IMR-90 (cell line): Measurements from ENCODE around the gene SNRNP70. TPM values are rescaled to one million over a fixed set of nuclear protein-coding genes. Genes with fewer than 3 reads are reported as not detected.
A peak's percentile ranks its signal among the peaks of the same experiment; 100 is the strongest.
"Not testable (repeated sequence)": the region's sequence is repeated elsewhere in the genome, so short reads cannot be mapped to it uniquely, and the experiment has no call there.

ENCODE experiments used
- ATAC-seq: fragments of 200-7000 bp; cut with Tn5 transposase; 2 replicates; pipeline ENCODE4 v1.9.1; 2020; ENCODE audit warnings: low read depth, mild to moderate bottlenecking, moderate library complexity
- BruUV-seq: library from RNA; stranded (reverse); fragments of 400-500 nt; replicated peaks from 2 replicates; lab custom pipeline; 2021; lab: Mats Ljungman, UMichigan
- CTCF ChIA-PET: fragments of 300-600 bp; formaldehyde crosslinking; extraction: SDS; loops from one replicate; lab custom pipeline; 2021; ENCODE audit warnings: antibody characterized with exemption; lab: Yijun Ruan, JAX
- POLR2A ChIA-PET: fragments of 300-600 bp; sonication (Branson Sonifier 250); formaldehyde crosslinking; loops from one replicate; lab custom pipeline; 2022; ENCODE audit warnings: antibody characterized with exemption; ENCODE audit not compliant: unreplicated experiment; lab: Charles Lee
- DNase-seq: peaks from one replicate; pipeline ENCODE4 v3.0.0; 2013
- H2AFZ ChIP-seq: replicated peaks from 2 replicates; pipeline ENCODE3; 2013; ENCODE audit warnings: low read length, mild to moderate bottlenecking; ENCODE audit not compliant: poor library complexity
- H2AK5ac ChIP-seq: 2 replicates; pipeline ENCODE4 v1.6.1; 2013; ENCODE audit warnings: low read depth, low read length, inconsistent platforms
- H2AK9ac ChIP-seq: replicated peaks from 2 replicates; pipeline ENCODE3; 2013; ENCODE audit warnings: mild to moderate bottlenecking, low read depth, low read length, moderate library complexity; ENCODE audit not compliant: poor library complexity
- H2BK120ac ChIP-seq: 2 replicates; pipeline ENCODE4 v1.6.1; 2013; ENCODE audit warnings: low read depth, low read length, inconsistent platforms
- H2BK15ac ChIP-seq: 3 replicates; pipeline ENCODE4 v1.6.1; 2013; ENCODE audit warnings: low read depth, low read length, inconsistent platforms
- H2BK20ac ChIP-seq: 2 replicates; pipeline ENCODE4 v1.6.1; 2013; ENCODE audit warnings: low read depth, mild to moderate bottlenecking, inconsistent platforms, low read length, moderate library complexity
- H2BK5ac ChIP-seq: 2 replicates; pipeline ENCODE4 v1.6.1; 2013; ENCODE audit warnings: mild to moderate bottlenecking, low read depth, low read length, inconsistent platforms; ENCODE audit not compliant: poor library complexity, severe bottlenecking
- H3K14ac ChIP-seq: replicated peaks from 2 replicates; pipeline ENCODE4 v1.6.1; 2013; ENCODE audit warnings: low read depth, low read length, inconsistent platforms
- H3K18ac ChIP-seq: 2 replicates; pipeline ENCODE4 v1.6.1; 2013; ENCODE audit warnings: low read depth, low read length, control low read depth
- H3K23ac ChIP-seq: 2 replicates; pipeline ENCODE4 v1.6.1; 2013; ENCODE audit warnings: low read depth, low read length, inconsistent platforms
- H3K27ac ChIP-seq: 2 replicates; pipeline ENCODE4 v1.5.1; 2013; ENCODE audit warnings: mild to moderate bottlenecking, control low read depth, low read length; ENCODE audit not compliant: insufficient read depth
- H3K27me3 ChIP-seq: 2 replicates; pipeline ENCODE4 v1.6.1; 2013; ENCODE audit warnings: low read length; ENCODE audit not compliant: control insufficient read depth, insufficient read depth
- H3K36me3 ChIP-seq: 2 replicates; pipeline ENCODE4 v1.6.1; 2013; ENCODE audit warnings: low read length, mixed read lengths; ENCODE audit not compliant: control insufficient read depth, insufficient read depth
- H3K4ac ChIP-seq: 2 replicates; pipeline ENCODE4 v1.6.1; 2013; ENCODE audit warnings: low read depth, low read length, inconsistent platforms
- H3K4me1 ChIP-seq: 2 replicates; pipeline ENCODE4 v1.6.1; 2013; ENCODE audit warnings: low read length, mixed read lengths; ENCODE audit not compliant: control insufficient read depth, insufficient read depth
- H3K4me2 ChIP-seq: 2 replicates; pipeline ENCODE4 v1.6.1; 2013; ENCODE audit warnings: low read depth, mild to moderate bottlenecking, control low read depth, low read length, moderate library complexity
- H3K4me3 ChIP-seq: 2 replicates; pipeline ENCODE4 v1.5.1; 2013; ENCODE audit warnings: low read depth, mild to moderate bottlenecking, control low read depth, low read length, moderate library complexity; ENCODE audit not compliant: insufficient read depth
- H3K56ac ChIP-seq: 2 replicates; pipeline ENCODE4 v1.6.1; 2013; ENCODE audit warnings: low read length, inconsistent platforms; ENCODE audit not compliant: insufficient read depth; ENCODE audit errors: extremely low read depth
- H3K79me1 ChIP-seq, 2 experiments: 2 replicates each; pipeline ENCODE4 v1.6.1; 2013; ENCODE audit warnings: low read length in 2 of 2, inconsistent platforms in 1 of 2, low read depth in 1 of 2
- H3K9ac ChIP-seq: 2 replicates; pipeline ENCODE4 v1.6.1; 2013; ENCODE audit warnings: low read depth, low read length, control low read depth
- H3K9me1 ChIP-seq: 2 replicates; pipeline ENCODE4 v1.6.1; 2013; ENCODE audit warnings: low read length, inconsistent platforms; ENCODE audit not compliant: insufficient read depth
- H3K9me3 ChIP-seq: 2 replicates; pipeline ENCODE4 v1.6.1; 2013; ENCODE audit warnings: low read length; ENCODE audit not compliant: control insufficient read depth, insufficient read depth
- H4K20me1 ChIP-seq: 2 replicates; pipeline ENCODE4 v1.6.1; 2013; ENCODE audit warnings: low read length, inconsistent platforms; ENCODE audit not compliant: insufficient read depth
- H4K5ac ChIP-seq: 2 replicates; pipeline ENCODE4 v1.6.1; 2013; ENCODE audit warnings: mild to moderate bottlenecking, low read depth, low read length, control low read depth
- H4K8ac ChIP-seq, 2 experiments: 2 replicates each; pipeline ENCODE4 v1.6.1; 2013; ENCODE audit warnings: low read depth in 2 of 2, low read length in 2 of 2, control low read depth in 1 of 2, inconsistent platforms in 1 of 2
- H4K91ac ChIP-seq: 2 replicates; pipeline ENCODE4 v1.6.1; 2013; ENCODE audit warnings: low read depth, low read length, inconsistent platforms; ENCODE audit not compliant: insufficient read depth
- BHLHE40 ChIP-seq: fragments of 150-350 bp; IDR thresholded peaks from 2 replicates; pipeline ENCODE4 v1.6.1; 2016; ENCODE audit warnings: mild to moderate bottlenecking, low read depth, low read length
- FOS ChIP-seq: fragments of 150-350 bp; IDR thresholded peaks from 2 replicates; pipeline ENCODE4 v1.6.1; 2016; ENCODE audit warnings: low read depth, low read length
- WGBS, 2 experiments: methylation state at CpG; one replicate each; pipeline versions ENCODE4 v1.1.5 to v1.1.7; 2013; ENCODE audit warnings: missing lambda C conversion rate in 2 of 2; ENCODE audit not compliant: insufficient read length in 1 of 2; ENCODE audit errors: extremely low coverage in 2 of 2; 5-methylcytosine and 5-hydroxymethylcytosine counted together
- dilution Hi-C: fragments of 300-500 bp; cut with HindIII; formaldehyde crosslinking; loops from one replicate; pipeline ENCODE4 v1.14.3; 2018; ENCODE audit warnings: low sequenced_read_pairs; ENCODE audit not compliant: unreplicated experiment
- in situ Hi-C: fragments of 300-500 bp; cut with MboI; formaldehyde crosslinking; loops from 3 replicates; pipeline ENCODE4 v1.14.3; 2019; ENCODE audit warnings: low sequenced_read_pairs, inconsistent platforms, mixed read lengths
- intact Hi-C: fragments of 100-400 bp; cut with micrococcal nuclease; formaldehyde crosslinking; loops from 2 replicates; pipeline ENCODE4 v1.10.0; 2022
- polyA plus RNA-seq, 3 experiments: library from polyadenylated mRNA; depleted of rRNA; stranded (reverse); fragments of >200 nt; gene quantifications; 2 replicates each; pipeline ENCODE4 v1.2.3, GENCODE V29; 2012; ENCODE audit warnings: low replicate concordance in 1 of 3
- total RNA-seq: library from RNA; depleted of rRNA; stranded (reverse); fragments of >200 nt; gene quantifications from 2 replicates; pipeline ENCODE4 v1.2.3, GENCODE V29; 2012

The SNRNP70 gene
- total and polyA plus RNA-seq, 2 of the 4 experiments (the other 2 are of a cell fraction) = 72.8 to 200 TPM

GRCh38 chr19:49050376-49051033 is 34.7 kb upstream of the SNRNP70 start:
- TF ChIP-seq FOS = peak; percentile 72
- TF ChIP-seq BHLHE40 = peak; percentile 73
- H3K4me1 ChIP-seq, H3K14ac ChIP-seq, H3K56ac ChIP-seq, H3K27me3 ChIP-seq, H3K9me1 ChIP-seq, H3K4me3 ChIP-seq, H3K27ac ChIP-seq, in situ Hi-C loops, BruUV-seq, H3K23ac ChIP-seq, H2BK20ac ChIP-seq, H3K4me2 ChIP-seq, H2AK9ac ChIP-seq, H2BK5ac ChIP-seq, H3K36me3 ChIP-seq, dilution Hi-C loops, POLR2A ChIA-PET, H3K9ac ChIP-seq, H2AFZ ChIP-seq, H4K5ac ChIP-seq, H4K20me1 ChIP-seq, H3K9me3 ChIP-seq, intact Hi-C loops, H2AK5ac ChIP-seq, H3K4ac ChIP-seq, H4K8ac ChIP-seq, H3K79me1 ChIP-seq, CTCF ChIA-PET, H3K18ac ChIP-seq, H2BK15ac ChIP-seq: not testable (repeated sequence)
- 37% methylated on average over 6 of the region's 24 CpGs; no CpG with 5 or more reads in 1 of the 2 experiments for WGBS, 2 experiments
- peak overlapping the region; percentile 49 for H4K91ac ChIP-seq
- ATAC-seq = peak; percentile 92
- H2BK120ac ChIP-seq = peak overlapping the region; percentile 57; the same call in 1 of the 2 replicates
- peak; percentile 71 for DNase-seq
